Fibroblast of upper back skin (primary cell): ENCODE measurements around the gene CFAP300.

Experiments used
- DNase-seq: peaks from one replicate; pipeline ENCODE4 v3.0.0-alpha.2; 2013

The CFAP300 gene

GRCh38 chr11:102079625-102080024 is 32.4 kb downstream of the CFAP300 start:
- DNase-seq = no peak

GRCh38 chr11:102081313-102081712 is 34.1 kb downstream of the CFAP300 start:
- DNase-seq = no peak

- no peak for DNase-seq
Measured at GRCh38 chr11:102085864-102086551, 38.8 kb downstream of the CFAP300 start.

- DNase-seq = peak; percentile 28
Measured at GRCh38 chr11:102097186-102097585, 49.9 kb downstream of the CFAP300 start.

GRCh38 chr11:102099755-102100154 is 52.5 kb downstream of the CFAP300 start:
- no peak for DNase-seq

- no peak for DNase-seq
Measured at GRCh38 chr11:102108734-102109440, 61.6 kb downstream of the CFAP300 start.

- peak; percentile 93 for DNase-seq
Measured at GRCh38 chr11:102109896-102110760, 62.9 kb downstream of the CFAP300 start, which contains the start of gene YAP1. Gene YAP1, plus strand, starts transcription at chr11:102110447. Its CDS starts 402 bp downstream, at chr11:102110849.

GRCh38 chr11:102110761-102111010 is 63.4 kb downstream of the CFAP300 start:
- DNase-seq = no peak

- peak; percentile 92 for DNase-seq
Measured at GRCh38 chr11:102111011-102111786, 64.0 kb downstream of the CFAP300 start.

- peak; percentile 90 for DNase-seq
Measured at GRCh38 chr11:102111787-102112508, 64.7 kb downstream of the CFAP300 start.

GRCh38 chr11:102112509-102112821 is 65.2 kb downstream of the CFAP300 start:
- DNase-seq = peak; percentile 25

GRCh38 chr11:102114032-102114431 is 66.8 kb downstream of the CFAP300 start:
- DNase-seq = no peak

GRCh38 chr11:102115557-102115956 is 68.3 kb downstream of the CFAP300 start:
- DNase-seq = peak; percentile 73

GRCh38 chr11:102116453-102117205 is 69.4 kb downstream of the CFAP300 start:
- DNase-seq = no peak

GRCh38 chr11:102117472-102118113 is 70.4 kb downstream of the CFAP300 start:
- no peak for DNase-seq

- no peak for DNase-seq
Measured at GRCh38 chr11:102118937-102119336, 71.7 kb downstream of the CFAP300 start.

- DNase-seq = no peak
Measured at GRCh38 chr11:102119997-102120396, 72.8 kb downstream of the CFAP300 start.

- DNase-seq = peak; percentile 55
Measured at GRCh38 chr11:102120437-102120973, 73.3 kb downstream of the CFAP300 start.

- DNase-seq = peak; percentile 49
Measured at GRCh38 chr11:102121329-102121728, 74.1 kb downstream of the CFAP300 start.
